Stimulated activated CD8-positive, alpha-beta memory T cell treated with anti-CD3 and anti-CD28 coated beads, Interleukin-15, amount 100 ng/mL, for 24 hours (primary cell): ENCODE measurements around the gene RNF5.

Experiments used
- DNase-seq: peaks from one replicate; pipeline ENCODE4 v3.0.0-alpha.2; 2020; ENCODE audit warnings: low read depth

RNF5 gene

DNA sequence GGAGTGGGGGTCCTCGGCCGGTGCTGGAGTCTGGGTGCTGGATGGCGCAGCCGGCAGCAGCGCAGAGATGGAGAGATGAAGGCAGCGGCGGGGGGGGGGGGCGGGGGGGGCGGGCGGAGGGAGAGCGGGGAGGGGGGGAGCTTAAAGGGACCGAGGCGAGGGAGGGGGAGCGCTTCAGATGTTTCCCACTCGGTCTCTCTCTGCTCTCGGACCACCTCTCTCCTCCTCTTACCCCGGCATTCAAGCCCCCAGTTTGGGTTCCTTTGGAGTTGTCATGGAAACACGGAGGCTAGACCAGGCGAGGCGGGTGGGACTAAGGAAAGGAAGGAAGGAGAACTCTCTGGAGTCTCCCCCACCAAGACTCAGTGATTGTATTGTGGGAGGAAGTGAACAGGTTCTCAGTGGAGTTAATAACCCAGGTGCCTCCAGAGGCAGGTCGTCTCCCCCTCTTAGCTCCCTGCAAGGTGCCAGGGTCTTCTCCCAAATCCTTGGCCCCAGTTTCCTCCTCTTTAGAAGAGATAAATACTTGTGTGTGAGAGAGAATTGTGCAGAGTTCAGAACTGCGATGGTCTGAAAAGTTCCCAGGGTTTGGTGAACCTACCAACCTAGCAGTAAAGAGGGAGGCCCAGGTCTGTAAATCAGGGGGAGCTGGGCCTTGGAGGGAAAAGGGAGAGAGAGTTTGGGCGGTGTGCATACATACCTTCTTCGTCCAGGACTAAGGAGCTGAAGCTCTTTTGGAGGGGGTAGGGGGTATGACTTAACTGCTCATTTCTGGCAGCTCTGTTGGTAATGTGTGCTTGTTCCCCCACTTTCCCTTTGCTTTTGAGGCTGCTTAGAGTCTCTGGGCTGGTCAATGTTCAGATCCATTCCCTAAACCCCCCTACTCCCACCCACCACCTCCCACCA, 26.1 kb upstream of the RNF5 start, which contains the start of gene PRRT1:
TSS of gene PRRT1 (minus strand) at position 77 of the 906 bp plus-strand sequence. CDS start 112 bp downstream, outside the sequence.
- no peak for DNase-seq

DNA sequence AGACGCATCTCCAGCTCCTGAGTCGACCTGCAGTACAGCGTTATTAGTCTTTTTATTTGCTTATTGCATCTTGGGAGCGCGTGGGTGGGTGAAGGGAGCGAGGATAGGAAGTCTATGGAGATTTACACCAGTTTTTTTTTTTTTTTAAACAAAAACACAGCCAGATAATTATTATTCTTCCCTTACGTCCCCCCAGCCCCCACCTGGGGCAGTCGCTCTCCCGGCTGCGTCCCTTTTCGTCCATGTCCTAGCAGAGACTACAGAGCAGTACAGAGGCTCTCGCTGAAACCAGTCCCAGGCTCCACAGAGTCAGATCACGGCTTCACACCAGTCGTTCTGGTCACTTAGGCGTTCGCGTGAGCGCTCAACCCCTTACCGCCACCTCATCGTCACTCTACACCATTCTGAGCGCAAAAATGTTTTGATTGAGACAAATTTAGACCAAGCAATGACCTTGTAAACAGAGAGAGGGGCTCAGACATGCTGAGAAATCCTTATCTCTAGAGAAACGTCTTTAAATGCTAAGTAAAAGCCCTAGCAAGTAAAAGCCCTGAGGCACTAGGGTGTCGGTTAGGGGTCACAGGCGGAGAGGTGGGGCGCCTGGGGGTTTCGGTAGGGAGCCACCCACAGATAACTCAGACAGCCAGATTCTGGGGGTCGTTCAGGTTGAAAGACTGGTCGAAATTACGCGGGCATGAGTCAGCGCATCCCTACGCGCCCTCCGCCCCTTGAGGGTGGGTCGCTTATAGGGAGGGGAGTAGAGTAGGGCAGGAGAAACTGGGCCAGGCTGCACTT, 25.2 kb upstream of the RNF5 start:
- no peak for DNase-seq

DNA sequence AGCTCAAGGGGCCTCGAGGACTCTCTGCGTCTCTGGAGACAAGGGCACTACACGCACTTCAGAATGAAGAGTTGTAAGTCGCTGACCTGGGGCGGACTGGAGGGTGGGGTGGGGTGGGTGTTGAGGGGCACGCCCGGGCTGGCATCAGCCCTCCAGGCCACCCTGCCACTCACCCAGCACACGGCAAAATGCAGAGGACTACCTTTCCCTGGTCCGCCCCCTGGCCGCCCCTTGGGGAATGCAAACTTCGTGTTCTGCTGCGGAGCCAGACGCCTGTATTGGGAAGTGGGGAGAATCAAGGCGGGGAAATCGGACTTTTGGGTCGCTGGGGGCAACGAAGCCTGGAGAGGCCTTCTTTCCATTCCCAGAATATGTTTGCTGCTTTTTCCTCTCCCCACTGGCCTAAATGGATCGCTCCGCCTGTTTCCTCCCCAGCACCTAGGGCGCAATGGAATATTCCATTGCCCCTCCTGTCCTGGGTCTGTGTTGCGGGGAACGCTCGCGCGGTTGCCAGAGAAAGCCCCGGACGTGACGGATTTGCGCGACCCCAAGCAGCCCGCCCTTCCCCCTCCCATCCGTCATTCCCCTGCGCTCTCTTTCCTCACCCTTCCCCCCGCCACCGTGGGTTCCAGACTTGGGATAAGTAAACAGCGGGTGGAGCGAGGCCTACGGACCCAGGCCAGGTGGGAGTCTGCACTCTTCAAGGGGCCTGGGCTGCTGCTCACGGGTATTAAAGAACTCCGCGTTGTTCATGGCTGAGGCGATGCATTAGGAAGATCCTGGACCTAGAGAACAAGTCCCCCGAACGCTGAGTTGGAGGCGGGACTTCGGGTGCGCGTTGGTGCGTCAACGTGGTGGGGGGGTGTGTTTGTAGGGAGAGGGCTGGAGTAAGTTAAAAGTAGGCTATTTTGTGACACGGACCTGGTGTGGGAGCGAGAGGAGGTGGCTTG, 24.4 kb upstream of the RNF5 start, which contains the start of gene PPT2:
TSS of gene PPT2 (plus strand) at position 578 of the 950 bp plus-strand sequence. CDS start 454 bp downstream, outside the sequence.
- peak; percentile 62 for DNase-seq

DNA sequence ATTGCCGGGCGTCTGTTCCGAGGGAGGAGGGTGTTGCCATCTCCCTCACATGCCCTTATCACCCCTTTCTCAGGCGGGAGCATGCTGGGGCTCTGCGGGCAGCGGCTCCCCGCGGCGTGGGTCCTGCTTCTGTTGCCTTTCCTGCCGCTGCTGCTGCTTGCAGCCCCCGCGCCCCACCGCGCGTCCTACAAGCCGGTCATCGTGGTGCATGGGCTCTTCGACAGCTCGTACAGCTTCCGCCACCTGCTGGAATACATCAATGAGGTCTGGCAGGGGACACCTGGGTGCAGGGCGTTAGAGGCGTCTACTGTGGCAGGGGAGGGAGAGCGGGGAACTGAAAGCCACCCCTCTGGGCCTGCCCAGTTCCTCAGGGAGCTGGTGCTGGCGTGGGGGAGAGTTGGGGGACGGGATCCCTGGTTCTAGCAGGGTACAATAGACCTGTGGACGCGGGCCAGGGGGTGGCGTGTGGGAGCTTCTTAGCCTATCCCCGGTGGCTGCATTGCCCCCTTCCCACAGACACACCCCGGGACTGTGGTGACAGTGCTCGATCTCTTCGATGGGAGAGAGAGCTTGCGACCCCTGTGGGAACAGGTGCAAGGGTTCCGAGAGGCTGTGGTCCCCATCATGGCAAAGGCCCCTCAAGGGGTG, 23.6 kb upstream of the RNF5 start:
- peak; percentile 13 for DNase-seq

DNA sequence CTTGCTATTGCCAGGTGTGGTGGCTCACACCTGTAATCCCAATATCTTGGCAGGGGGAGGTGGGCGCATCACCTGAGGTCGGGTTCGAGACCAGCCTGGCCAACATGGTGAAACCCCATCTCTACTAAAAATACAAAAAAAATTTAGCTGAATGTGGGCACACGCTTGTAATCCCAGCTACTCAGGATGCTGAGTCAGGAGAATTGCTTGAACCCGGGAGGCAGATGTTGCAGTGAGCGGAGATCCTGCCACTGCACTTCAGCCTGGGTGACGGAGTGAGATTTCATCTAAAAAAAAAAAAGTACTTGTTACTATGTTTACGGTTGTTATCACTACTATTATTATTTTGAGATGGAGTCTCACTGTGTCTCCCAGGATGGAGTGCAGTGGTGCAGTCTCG, 21.3 kb upstream of the RNF5 start:
- DNase-seq = no peak

DNA sequence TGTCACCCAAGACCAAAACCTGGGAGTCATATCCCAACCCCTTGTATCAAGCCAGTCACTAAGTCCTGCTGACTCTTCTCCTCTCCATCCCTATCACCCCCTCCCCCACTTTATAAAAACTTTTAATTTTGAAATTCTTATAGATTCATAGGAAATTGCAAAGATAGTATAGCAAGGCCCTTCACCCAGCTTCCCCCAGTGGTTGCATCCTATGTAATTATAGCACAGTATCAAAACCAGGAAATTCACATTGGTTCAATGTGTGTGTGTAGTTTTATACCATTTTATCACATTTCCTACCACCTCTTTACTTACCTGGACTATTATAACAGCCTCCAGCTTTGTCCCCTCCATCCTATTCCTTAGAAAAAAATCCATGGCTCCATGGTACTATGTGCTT, 20.2 kb upstream of the RNF5 start:
- DNase-seq = no peak

DNA sequence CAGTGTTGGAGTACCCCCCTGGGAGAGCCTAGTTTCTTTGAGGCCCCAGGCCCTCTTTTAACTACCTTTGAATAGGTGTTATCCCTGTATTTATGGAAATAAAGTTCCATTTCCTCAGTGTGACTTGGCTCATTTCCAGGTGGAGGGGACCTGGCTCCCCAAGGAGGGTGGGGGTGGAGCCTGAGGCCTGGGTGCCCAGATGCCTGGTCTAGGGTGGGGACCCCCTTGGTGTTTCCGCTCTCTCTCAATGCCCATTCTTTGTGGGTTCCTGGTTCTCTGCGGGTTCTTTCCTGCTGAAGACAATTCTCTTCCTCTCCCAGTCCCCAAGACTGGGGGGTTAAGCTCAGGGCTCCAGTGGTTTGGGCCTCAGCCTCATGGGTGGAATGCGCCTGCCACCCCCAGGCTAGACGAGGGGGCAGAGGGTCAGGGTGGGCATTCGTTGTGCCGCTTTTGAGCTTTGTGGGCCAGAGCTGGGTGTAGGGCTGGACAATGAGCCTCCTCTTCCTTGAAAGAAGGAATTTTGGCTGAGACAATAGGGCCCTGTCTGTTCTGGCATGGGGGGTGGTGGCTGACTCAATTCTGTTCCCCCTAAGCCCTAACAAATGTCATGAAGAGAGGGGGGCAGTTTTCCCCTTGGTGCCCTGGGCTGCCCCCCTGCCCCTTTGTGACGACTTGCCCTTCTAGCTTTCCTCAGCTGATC, 14.5 kb upstream of the RNF5 start:
- no peak for DNase-seq

DNA sequence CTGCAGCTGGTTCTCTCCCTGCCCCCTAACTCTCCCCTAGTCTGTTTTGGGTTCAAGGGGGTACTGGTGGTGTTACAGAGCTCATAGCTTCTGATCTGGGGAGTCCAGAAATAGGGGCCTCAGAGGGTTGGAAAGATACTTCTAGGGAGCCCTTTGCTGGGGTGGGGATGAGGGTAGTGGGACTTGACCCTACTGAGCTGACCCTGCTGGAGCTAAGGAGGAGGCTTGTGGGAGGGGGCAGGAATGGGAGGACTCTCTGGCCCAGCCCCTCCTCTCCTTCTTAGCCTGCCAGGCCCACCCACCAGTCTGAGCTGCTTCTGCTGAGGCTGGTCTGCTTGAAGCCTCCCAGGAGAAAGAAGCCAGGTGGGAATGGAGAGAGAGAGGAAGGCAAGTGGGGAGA, 13.9 kb upstream of the RNF5 start, which contains the start of gene EGFL8:
TSS of gene EGFL8 (plus strand) at position 301 of the 400 bp plus-strand sequence. CDS start 1,571 bp downstream, outside the sequence.
- DNase-seq = no peak

DNA sequence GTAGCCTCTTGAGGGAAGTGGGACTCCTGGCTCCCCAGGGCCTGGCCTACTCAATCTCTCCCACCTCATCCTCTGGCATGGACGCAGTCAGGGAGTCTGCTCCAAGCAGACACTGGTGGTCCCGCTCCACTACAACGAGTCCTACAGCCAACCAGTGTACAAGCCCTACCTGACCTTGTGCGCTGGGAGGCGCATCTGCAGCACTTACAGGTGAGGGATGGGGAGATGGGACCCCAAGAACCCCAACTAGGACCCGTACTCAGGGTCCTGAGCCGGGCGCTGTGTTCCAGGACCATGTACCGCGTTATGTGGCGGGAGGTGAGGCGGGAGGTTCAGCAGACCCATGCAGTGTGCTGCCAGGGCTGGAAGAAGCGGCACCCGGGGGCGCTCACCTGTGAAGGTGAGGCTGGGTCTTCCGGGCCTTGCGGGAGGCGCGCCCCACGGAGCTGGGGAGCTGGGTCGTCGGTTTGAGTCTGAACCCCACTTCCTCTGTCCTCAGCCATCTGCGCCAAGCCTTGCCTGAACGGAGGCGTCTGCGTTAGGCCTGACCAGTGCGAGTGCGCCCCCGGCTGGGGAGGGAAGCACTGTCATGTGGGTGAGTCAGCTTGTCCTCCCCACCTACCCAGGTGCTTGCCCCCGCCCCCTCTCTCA, 11.7 kb upstream of the RNF5 start:
- no peak for DNase-seq

DNA sequence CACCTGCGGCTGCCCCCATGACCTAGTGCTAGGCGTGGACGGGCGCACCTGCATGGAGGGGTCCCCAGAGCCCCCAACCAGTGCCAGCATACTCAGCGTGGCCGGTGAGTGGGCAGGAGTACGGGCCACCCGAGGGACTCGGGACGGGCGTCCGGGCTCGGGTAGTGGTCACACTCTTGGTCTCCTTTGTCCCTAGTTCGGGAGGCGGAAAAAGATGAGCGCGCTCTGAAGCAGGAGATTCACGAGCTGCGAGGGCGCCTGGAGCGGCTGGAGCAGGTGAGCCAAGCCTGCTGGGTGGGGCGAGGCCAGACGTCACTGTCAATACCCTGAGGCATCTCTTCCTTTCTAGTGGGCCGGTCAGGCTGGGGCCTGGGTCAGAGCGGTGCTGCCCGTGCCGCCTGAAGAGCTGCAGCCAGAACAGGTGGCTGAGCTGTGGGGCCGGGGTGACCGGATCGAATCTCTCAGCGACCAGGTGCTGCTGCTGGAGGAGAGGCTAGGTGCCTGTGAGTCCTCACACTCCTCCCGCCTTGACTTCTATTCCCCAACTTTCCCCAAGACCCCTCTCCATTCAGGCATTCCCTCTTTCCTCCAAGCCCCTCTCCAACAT, 10.9 kb upstream of the RNF5 start:
- no peak for DNase-seq

DNA sequence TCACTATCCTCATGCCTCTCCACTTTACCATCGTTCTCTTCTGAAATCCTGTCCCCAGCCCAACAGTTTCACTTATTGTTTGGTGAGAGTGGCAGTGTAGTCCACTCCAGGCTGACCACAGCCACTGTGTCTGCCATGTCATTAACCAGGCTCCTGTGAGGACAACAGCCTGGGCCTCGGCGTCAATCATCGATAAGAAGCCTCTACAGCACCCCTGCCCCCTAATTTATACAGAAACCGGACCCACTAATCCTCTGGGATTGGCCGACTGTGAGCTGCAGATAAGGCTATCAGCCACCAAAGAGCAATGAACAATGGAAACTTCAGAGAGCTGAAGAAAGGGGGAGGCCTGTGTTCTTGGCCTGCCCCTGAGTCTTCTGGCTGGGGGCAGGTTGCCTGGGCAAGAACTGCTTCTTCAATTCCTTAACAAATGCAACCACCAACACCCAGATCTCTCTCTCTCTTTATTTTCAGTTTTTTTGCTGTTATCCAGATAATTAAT, 10.4 kb upstream of the RNF5 start:
- DNase-seq = no peak

DNA sequence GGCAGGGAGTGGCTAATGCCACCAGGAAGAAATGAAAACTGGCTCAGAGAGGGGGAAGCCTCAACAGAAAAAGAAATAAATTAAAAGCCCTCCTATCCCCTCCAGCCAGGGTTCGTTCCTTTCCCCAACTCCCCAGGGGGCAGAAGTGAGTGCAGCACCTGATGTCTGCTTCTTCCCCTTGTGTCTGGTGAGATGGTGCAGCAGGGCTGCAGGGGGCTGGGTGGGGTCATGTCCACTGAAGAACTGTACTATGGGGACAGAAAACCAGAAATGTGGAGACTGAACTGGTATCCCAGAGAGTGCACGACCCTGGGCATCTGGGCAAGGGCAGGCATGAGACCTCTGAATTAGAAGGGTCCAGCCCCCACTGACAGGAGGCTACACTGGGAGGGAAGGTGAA, 9.9 kb upstream of the RNF5 start:
- DNase-seq = no peak

DNA sequence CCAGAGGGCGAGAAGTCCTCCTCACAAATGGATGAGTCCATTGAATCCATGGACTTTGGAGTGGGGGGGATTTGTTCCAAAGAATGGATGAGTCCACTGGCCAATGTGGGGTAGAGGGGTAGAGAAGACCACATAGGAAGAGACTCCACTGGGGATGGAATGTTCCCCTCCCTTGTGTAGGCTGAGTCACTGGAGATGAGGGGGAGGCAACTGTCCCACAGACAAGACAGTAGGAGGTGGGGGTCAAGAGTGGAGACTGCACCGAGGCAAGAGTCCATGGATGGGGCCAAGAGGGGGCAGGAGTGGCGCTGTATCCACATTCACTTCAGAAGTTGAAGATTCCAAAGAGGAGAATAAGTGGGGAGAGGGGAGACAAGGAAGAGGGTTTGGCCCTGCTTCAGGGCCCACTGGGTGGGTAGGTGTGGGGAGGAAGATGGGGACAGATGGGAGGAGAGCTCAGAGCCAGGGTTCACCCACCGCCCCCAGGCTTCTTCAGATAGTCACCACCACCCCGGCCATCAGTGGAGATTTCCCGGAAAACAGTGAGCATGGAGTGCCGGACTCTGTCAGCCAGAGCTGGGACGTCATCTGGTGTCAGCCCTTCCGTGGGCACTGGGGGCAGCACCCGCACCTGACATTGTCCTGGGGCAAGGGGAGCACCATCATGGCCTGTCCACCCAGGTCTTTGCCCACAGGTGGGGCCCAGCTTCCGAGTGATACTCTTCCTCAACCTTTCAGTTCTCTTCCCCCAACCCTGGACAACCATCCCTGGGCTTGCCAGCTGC, 9.2 kb upstream of the RNF5 start:
- DNase-seq = no peak

DNA sequence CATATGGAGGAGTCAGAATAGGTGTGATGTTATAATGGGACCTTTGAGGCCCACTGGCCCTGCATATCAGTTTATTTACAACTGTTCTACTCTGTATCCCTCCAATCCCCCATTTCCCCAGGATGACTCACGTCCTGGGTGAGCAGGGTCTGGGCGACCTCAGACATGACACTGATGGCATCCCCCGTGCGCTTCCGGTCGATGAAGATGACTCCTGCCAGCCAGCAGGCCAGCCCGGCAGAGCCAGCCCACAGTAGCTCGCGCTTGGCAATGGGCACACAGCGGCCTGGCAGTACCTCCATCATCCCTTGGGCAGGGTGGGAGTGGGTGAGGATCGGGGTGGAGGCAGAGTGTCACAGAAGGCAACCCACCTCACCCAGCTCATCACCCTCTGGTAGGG, 7.9 kb upstream of the RNF5 start:
- no peak for DNase-seq

DNA sequence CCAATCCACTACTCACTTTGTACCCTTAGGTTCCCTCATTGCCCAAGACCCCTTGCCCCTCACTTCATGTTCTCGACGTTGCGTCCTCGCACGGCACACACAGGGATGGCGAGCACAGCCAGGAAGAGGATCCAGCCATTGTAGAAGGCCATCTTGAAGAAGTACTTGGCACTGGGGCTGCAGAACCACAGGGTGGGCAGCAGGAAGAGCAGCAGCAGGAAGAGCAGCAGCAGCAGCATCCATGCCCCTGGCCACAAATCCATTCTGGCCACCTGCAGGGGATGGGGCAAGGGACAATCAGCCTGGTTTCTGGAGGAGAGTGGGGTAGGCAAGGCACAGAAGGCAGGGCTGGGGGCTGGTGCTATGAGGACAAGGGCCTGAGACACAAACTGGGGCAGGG, 7.0 kb upstream of the RNF5 start:
- DNase-seq = no peak

DNA sequence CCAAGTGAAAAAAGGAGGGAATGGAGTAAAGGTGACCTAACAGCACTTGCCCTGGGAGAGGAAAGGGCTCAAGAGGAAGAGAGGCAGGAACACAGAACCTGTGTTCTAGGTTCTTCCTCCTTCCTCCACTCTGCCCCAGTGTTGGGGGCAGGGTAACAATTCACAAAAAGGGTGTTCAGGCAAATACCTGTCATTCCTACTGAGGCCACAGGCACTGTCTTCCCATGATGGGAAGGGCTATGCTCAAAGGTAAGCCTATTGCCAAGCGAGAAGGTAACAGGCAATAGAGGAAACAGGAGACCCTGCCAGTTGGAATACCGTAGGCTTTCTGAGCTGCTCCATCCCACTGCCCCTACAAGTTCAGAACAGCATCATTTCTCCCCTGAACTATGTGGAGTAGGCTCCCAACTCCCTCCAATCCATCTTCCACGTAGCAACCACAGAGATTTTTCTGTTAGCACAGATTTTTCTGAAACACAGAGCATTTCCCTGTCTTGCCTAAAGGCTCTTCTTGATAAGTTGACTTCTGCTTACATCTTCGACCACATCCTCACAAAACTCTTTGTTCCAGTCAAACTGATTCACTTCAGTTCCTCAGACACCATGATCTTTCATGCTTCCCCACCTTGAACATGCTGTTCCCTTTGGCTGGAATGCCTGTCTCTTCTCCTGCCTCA, 5.0 kb upstream of the RNF5 start:
- DNase-seq = no peak

DNA sequence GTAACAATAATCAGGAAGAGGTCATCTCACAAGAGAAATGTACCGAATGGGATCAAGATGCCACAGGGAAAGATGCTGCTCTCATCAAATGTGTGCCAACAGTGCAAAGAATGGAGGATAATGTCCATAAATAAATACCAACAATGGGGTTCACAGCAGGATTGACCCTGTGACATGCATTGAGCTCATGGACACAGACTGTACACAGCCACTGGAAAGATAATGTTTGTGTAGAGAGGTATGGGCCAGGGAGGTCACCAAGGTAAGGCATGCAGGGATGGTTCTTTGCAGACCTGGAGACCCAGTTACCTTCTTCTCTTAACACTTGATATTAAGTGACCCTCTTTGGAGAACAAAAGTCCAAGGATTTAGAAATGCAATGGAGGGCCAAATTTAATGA, 3.8 kb upstream of the RNF5 start:
- no peak for DNase-seq

DNA sequence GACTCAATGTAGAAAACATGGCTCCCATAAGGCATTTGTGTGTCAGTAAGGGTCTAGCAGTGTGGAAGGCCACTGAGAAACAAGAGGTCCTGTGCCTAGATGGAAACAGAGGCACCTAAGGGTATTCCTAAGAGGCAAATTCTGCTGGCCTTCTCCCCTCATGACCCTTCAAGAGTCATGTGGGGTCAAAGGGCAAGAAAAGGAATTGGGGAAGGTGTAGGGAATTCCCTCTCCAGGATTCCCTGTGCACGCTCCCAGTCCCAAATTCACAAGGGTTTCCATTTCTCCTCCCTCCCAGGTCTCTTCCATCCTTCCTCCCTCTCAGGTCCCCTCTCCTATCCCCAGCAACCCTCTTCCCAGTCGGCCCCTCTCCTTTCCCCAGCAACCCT, 2.9 kb upstream of the RNF5 start:
- no peak for DNase-seq
